HG03045 (cell line): ENCODE results near the gene KLF13.
A peak's percentile ranks its signal among the peaks of the same experiment; 100 is the strongest.

Experiments used
- ATAC-seq: cut with Tn5 transposase; IDR thresholded peaks from one replicate; pipeline ENCODE4 v1.9.1; 2021; ENCODE audit warnings: mild to moderate bottlenecking, moderate library complexity; ENCODE audit not compliant: unreplicated experiment

The KLF13 gene

GRCh38 chr15:31360843-31361763, 34.5 kb downstream of the KLF13 start:
- ATAC-seq, result peak; percentile 60

GRCh38 chr15:31361764-31362515, 35.3 kb downstream of the KLF13 start:
- ATAC-seq, result no peak

GRCh38 chr15:31362886-31363285, 36.3 kb downstream of the KLF13 start:
- ATAC-seq, result no peak

- ATAC-seq, result no peak
Measured at GRCh38 chr15:31364301-31365031, 37.8 kb downstream of the KLF13 start.

- no peak for ATAC-seq
Measured at GRCh38 chr15:31365032-31365654, 38.5 kb downstream of the KLF13 start.

GRCh38 chr15:31365655-31366127, 39.1 kb downstream of the KLF13 start:
- ATAC-seq, result peak; percentile 43

- no peak for ATAC-seq
Measured at GRCh38 chr15:31366169-31366734, 39.6 kb downstream of the KLF13 start.

- no peak for ATAC-seq
Measured at GRCh38 chr15:31367021-31367729, 40.5 kb downstream of the KLF13 start.

- no peak for ATAC-seq
Measured at GRCh38 chr15:31367730-31368344, 41.2 kb downstream of the KLF13 start.

GRCh38 chr15:31369727-31370126, 43.1 kb downstream of the KLF13 start:
- no peak for ATAC-seq

GRCh38 chr15:31371520-31372240, 45.0 kb downstream of the KLF13 start:
- ATAC-seq, result no peak

- ATAC-seq, result no peak
Measured at GRCh38 chr15:31372635-31373091, 46.0 kb downstream of the KLF13 start.

GRCh38 chr15:31373096-31373865, 46.6 kb downstream of the KLF13 start:
- ATAC-seq, result no peak

- no peak for ATAC-seq
Measured at GRCh38 chr15:31373970-31374369, 47.3 kb downstream of the KLF13 start.

GRCh38 chr15:31374489-31374888, 47.9 kb downstream of the KLF13 start:
- no peak for ATAC-seq

- no peak for ATAC-seq
Measured at GRCh38 chr15:31374986-31375385, 48.4 kb downstream of the KLF13 start.

- no peak for ATAC-seq
Measured at GRCh38 chr15:31375772-31376171, 49.1 kb downstream of the KLF13 start.

- no peak for ATAC-seq
Measured at GRCh38 chr15:31376511-31376910, 49.9 kb downstream of the KLF13 start.
